Measurements from ENCODE around the gene SPATA13.

Gene SPATA13

DNA sequence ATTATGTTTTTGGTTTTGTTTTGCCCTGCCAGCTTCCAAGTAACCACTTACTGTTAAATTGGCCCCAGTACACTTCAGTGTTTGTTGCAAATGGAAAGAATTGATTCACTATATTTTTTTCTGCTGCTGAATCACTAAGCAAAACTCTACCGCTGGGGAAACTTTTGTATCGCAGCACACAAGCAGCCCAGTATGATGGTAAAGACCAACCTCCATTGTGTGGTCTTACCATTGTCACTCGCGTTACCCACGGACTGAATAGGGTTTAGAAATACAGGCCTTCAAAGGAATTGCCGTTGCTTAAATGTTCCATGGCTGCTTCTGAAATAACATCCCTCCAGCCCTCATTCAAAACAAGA, 7.9 kb downstream of the SPATA13 start:
- no peak for DNase-seq

DNA sequence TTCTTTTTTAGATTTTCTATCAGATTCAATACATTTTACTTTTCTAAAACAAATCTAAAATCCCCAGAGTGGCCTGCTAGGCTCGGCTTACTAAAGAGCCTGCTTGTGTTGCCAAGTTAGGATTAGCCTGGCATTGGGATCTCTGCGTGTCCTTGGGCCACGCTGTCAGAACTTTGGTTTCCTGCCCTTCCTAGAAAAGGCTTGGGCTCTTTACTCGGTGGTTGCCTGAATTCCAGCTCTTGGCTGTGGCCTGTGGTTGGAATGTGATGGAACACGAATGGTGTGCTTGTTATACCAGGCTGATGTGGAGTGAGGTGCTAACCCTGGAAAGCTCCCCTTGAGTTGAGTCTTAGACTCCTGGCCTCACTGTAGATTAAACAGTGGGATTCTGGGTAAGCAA, 8.5 kb downstream of the SPATA13 start:
- DNase-seq, result no peak

DNA sequence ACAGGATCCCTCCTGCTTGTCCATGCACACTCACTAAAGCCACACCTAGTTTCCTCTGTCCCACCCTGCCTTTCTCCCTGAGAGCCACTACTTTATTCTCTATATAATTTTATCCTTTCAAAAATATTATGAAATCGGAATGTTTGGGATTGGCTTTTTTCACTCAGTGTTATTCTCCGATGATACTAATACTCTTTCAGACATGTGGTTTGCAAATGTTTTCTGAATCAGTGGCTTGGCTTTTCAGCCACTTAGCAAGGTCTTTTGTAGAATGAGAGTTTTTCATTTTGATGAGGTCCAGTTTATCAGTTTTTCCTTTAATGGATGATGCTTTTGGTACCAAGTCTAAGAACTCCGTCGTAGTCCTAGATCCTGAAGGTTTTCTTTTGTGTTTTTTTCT, 11.6 kb downstream of the SPATA13 start:
- DNase-seq, result no peak

DNA sequence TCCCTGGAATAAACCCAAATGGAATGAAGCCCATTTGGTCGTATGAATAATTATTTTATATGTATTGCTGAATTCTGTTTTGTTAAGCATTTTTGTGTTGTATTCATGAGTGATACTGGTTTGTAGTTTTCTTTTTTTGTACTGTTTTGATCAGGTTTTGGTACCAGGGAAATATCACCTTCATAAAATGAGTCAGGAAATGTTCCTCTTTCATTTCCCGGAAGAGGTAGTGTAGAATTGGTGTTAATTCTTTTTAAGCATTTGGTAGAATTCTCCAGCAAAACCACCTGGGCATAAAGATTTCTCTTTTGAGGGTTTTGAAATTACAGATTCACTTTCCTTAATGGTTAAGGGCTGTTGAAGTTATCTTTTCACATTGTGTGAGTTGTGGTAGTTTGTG, 13.3 kb downstream of the SPATA13 start:
- DNase-seq, result no peak

DNA sequence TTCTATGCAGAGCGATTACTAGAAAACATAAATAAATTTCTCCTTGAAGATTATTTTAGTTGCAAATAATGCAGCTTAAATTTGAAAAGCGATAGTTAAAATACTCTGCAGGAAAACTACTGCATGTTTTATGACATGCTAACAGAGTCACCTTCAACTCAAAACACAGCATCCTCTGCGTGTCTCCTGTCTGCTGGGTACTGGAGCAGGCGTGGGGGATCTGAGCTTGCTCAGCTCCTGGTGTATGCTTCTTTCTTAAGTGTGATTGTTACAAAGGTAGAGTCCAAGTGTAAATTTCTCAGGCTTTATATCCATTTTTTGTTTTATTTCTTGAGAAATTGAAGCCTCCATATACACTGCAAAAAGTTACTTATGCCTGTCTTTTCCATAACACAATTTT, 15.3 kb downstream of the SPATA13 start:
- no peak for DNase-seq

DNA sequence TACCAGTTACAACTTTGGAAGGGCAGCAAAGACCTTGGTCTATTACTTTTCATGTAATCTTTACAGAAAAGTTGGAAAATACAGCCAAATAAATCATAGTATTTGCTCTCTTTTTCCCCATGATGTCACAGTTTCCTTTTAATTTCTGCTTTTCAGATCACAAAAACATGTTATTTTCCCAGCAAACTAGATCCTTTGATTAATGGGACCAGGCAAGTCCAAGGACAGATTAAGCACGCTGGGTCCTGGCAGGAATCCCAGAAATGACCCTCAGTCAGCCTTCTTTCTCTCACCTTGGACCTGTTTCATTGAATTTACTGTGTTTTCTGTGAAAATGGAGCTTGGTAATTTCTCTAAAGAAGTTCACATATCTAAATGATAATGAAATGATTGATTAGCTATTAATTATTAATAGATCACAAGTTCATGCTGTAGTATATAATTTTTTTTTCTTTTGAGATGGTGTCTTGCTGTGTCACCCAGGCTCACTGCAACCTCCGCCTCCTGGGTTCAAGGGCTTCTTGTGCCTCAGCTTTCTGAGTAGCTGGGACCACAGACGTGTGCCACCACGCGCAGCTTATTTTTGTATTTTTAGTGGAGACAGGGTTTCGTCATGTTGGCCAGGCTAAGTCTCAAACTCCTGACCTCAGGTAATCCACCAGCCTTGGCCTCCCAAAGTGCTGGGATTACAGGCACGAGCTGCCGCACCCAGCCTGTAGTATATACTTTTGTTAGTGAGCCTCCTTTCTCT, 16.0 kb downstream of the SPATA13 start:
- DNase-seq, result no peak

DNA sequence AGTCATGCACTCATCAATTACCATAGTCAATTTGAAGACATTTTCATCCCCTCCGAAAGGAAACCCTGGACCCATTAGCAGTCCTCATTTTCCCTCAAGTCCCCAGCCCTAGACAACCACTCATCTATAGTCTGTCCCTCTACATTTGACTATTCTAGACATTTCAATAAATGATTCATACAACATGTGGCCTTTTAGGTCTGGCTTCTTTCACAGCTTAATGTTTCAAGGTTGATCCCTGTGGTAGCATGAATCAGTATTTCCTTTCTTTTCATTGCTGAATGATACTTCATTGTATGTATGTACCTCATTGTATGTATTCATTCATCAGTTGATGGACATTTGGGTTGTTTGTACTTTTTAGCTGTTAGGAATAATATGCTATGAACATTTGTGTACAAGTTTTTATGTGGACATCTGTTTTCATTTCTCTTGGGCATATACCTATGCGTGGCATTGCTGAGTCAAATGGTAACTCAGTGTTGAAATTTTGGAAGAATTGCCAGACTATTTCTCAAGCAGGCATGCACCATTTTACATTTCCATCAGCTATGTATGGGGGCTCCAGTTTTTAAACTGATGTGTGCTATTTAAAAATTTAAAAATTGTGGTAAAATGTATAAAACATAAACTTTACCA, 18.4 kb downstream of the SPATA13 start:
- no peak for DNase-seq

DNA sequence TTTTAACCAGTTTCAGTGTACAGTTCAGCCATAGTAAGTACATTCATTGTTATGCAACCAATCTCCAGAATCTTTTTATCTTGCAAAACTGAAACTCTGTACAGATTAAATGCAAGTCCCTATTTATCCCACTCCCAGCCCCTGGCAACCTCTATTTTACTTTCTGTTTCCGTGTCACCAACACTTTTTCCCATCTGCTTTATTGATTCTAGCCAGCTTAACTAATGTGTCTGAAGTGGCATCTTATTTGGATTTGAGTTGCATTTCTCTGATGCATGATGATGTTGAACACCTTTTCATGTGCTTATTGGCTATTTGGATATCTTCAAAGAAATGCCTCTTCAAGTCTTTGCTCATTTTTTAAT, 18.9 kb downstream of the SPATA13 start:
- no peak for DNase-seq

DNA sequence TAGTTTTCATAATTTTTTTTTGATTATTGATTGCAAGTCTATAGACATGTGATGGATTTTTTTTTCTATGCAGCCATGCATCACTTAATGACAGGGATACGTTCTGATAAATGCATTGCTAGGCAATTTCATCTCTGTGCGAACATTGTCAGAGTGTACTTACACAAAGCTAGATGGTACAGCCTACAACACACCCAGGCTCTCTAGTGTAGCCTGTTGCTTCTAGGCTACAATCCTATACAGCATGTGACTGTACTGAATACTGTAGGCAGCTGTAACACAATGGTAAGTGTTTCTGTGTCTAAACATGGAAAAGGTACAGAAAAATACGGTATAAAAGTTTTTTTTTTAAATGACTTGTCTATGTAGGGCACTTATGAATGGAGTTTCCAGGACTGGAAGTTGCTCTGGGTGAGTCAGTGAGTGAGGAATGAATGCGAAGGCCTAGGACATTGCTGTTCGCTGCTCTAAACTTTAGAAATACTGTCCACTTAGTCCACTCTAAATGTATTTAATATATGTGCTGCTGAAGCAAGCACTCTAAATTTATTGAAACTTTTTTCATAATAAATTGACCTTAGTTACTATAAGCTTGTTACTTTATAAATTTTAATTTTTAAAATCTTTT, 20.3 kb downstream of the SPATA13 start:
- no peak for DNase-seq

DNA sequence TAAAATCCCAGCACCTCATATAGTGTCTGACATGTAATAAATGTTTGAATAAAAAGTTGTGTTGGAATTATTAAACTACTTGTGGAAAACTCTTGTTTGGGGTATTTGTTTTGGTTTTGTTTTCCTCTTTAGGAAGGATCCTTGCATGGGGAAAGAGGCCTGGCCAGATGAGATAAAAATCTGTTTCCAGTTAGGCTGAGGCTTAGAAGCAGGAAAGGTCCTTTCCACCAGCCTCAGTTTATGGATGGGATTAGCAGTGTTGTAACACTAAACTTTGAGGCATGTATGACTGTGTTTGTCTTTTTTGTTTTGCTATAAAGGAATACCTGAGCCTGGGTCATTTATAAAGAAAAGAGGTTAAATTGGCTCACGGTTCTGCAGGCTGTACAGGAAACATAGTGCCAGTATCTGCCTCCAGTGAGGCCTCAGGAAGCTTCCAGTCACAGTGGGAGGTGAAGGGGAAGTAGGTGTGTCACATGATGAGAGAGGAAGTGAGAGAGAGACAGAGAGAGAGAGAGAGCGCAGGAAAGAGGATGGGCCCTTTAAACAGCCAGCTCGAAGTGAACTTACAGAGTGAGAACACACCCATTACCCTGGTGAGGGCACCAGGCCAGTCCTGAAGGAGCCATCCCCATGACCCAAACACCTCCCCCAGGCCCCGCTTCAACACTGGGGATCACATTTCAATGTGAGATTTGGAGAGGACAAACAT, 21.6 kb downstream of the SPATA13 start:
- DNase-seq, result no peak

DNA sequence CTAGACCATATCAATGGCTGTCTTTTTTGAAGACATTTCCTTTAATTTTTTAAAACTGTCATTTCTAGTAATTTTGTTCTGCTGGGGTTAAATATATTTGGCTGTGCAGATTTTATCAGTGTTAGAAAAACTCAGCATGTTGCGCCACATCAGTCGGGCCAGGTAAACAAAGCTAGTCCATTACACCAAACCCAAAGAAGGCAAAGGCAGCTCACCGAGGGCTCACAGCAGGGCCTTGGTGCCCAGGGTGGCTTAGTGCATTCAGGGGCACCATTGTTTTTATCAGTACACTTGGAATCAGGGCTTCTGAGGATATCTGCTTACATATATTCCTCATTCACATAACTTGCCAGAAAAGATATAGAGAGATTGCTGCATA, 22.2 kb downstream of the SPATA13 start:
- DNase-seq, result no peak

DNA sequence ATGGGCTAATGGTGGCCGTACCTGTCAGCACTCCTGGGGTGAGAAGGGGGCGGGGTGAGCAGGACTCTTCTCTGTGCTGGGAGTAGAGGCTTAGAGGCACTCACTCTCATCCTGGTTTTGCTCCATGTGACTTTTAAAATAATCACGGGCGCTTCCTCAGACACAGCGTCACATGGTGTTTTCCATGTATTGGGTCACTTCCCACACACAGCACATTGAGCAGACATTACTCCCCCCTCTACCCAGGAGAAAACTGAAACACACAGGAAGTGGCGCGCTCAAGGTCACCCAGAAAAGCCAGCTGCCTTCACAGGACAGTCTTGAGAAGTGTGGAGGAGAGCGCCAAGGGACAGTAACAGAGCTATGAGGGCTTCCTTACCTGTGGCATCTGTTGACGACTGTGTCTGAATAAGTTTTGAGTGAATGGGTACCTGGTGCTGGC, 23.2 kb downstream of the SPATA13 start:
- no peak for DNase-seq

DNA sequence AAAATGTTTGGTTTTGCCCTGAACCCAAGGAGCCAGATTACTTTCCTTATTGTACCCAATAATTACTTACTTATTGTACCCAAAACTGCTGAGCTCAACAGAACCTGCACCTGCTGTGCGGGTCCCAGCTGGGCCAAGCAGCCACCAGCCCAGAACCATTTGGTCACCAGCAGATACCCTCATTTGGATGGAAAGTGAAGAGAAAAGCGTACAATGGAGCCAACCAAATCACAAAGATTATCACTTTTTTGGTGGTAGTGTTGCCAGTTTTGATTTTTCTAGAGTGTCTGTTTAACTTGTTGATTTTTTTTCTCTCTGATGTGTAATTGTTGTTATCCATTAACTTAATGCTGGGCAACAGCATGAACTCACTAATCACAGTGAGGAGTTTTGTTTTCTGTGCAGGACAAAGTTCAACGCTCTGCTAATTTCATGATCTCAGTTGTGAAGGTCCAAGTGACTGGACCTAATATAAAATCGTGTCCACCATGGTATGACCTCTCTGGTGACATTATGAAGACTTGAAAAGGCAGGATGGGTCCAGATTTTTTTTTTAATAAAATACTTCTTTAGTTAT, 23.8 kb downstream of the SPATA13 start:
- no peak for DNase-seq

DNA sequence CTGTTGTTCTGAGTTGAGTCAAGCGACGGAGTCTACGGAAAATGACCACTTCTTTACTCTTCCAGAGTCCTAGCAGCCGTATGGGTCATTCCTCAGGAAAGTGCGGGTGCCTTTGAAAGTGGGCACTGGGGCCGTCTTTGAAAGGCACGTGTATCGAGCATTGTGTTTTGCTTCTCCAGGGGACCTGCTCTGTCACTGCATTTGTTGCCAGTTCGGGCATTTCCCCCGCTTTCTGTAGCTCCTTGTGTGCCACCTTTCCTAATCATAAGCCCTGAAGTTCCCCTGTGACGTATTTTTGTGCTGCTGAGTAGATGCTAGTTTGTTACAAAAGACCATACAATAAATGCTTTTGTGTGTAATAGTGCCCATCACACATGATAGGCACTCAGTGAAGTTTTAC, 24.4 kb downstream of the SPATA13 start:
- no peak for DNase-seq

DNA sequence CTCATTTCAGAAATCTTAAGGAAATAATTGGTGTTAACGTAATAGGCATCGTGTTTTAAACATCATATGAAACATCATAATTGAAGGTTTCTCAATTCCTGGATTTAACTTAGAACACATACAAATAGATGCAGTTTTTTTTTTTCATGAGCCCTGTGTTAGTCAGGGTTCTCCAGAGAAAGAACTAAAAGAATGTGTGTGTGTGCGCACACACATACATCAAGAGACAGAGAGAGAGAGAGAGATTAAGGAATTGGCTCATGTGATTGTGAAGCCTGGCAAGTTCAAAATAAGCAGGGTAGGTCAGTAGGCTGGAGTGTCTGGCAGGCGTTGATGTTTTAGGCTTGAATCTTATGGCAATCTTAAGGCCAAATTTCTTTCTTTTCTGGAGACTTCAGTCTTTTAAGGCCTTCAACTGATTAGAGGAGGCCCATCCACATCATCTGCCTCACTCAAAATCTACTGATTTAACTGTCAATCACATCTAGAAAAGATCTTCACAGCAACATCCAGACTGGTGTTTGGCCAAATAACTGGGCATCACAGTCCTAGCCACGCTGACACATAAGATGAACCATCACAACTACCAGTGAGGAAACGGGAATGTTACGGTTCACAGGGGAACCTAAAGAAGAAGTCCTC, 25.2 kb downstream of the SPATA13 start:
- no peak for DNase-seq

DNA sequence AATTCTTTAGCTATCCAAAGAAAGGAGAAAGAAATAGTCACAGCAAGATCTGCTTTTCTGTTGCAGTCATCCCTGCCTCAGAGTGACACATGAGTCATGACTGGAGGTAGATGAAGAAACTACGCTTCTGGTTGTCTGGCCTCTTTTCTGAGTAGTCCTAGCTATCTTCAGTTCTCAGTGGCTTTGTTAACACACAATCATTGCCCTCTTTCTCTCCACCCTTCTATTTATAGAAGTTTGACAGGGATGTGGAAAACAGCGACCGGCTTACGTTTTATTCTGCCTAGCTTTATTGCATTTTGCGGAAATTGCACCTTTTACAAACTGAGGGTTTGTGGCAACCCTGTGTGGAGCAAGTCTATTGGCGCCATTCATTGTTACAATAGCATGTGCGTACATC, 26.7 kb downstream of the SPATA13 start:
- DNase-seq, result no peak

DNA sequence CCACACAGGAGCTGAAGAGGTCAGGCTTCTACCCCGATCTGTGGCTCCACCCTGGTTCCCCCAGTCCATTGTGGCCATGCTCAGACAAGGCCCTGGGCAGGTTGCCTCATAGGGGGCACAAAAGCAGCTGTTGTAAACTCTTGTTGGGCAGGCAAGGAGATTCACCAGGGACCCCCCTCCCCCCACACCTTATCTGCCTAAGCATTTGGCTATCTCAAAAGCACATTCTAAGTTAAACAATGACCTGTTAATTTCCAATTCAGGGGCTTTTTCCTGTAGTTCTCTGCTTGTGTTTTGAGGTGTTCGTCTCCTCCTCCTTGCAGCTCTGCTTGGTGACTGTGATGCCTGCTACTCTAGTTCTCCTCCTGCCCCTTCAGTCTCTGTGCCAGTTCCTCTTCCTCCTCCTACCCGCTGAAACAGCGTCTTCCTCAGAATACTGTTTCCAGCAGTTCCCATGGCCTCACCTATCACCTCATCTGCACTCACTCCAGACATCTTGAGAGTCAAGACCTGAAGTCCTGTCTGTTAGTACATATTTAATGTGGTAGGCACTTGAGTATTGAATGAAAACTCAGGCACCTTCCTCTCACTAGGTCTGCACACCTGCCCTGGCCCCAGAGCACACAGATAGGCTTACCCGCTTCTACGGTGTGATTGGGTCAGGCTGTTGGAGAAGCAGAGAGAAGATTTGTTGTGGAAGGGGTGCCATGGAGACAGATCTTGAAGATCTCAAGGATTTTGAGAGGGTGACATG, 31.7 kb downstream of the SPATA13 start:
- no peak for DNase-seq

DNA sequence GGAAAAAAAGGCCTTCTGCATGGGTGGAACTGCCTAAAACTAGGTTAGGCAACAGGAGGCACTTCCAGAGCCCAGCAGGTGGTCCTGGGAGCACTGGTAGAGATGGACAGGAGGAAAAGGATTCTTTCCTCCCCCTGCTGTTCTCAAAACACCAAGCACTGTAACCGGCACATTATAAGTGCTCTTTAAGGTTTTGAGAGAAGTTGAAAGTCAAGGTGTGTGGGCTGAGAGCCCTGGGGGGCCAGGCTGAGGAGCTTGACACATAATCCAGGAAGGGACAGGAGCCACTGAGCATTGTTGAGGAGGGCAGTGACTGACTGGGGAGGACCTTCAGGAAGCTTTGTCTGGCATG, 32.3 kb downstream of the SPATA13 start:
- no peak for DNase-seq

DNA sequence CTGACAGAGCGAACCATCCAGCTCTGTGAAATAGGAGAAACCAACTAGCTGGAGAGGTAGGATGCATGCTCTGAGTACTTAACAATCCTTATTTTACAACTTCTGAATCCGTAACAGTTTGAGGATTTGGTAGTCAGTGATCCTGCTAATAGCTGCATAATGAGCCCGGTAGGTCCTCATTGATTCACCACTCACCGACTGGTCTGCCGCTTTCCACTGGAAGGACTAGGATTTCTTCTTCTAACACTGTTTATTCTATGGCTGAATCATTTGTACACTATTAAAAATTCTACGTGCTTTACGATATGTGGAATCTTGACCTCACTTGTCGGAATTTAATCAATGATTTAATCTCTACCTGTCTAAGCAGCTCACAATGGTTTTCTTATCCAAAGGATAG, 33.9 kb downstream of the SPATA13 start:
- DNase-seq, result no peak

DNA sequence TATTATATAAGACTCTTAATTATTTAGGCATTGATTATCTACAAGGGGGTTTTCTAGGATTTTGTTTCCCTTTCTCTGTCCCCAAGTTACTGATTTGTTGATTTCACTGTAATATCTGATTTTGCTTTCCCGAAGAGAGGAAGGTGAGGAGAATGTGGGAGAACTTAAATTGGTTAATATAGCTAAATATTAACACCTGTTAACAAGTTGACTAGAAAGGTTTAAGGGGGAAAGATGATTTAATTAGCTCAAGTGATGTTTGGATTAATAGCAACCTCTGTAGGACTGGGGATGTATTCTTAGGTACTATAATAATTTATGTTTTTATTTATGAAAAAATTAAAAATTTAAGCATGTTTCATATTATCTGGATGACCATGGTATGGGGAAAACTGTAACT, 35.1 kb downstream of the SPATA13 start:
- DNase-seq, result no peak

DNA sequence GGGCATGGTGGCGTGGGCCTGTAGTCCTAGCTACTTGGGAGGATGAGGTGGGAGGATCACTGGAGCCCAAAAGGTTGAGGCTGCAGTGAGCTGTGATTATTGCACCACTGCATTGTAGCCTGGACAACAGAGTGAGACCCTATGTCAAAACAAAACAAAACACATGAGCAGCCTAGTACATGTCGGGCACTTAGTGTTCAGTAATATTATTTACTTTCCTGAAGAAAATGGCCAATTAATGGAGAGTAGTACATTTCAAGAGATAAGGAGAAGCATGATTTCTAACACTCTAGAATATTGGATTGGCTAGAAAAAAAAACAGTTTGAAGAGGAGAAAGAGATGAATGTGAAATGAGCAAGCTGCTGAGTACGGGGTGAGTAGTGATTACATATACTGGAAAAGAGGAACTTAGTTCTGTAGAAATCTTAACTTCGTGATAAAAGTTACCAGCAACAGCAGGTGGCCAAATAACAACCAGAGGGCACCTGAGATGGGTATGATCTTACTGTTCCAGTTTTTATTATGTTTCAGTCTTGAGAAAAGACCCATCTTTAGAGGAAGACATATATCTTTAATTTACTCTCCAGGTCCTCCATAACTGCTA, 36.2 kb downstream of the SPATA13 start:
- no peak for DNase-seq

DNA sequence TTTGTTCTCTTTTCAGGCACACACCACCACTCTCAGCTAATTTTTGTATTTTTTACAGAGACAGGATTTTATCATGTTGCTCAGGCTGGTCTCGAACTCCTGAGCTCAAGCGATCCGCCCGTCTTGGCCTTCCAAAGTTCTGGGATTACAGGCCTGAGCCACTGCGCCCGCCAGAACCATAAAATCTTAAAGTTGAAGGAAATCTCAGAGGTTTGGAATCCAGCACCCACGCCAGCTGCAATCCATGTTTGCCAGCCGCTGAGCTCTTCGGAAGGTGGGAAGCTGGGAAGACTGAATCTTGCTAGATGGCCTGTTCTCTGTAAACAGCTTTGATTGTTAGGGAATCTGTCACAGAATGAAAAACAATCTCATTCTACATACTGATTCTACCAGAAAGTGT, 38.5 kb downstream of the SPATA13 start:
- no peak for DNase-seq
